Nephron (organoid): ENCODE data around the gene CSRP1.

Experiments used
- H3K27ac Mint-ChIP-seq, 3 experiments: 2 replicates each; pipeline ENCODE4 v1.8.0; 2020; ENCODE audit warnings: mixed read lengths in 3 of 3, mild to moderate bottlenecking in 2 of 3, moderate library complexity in 1 of 3
- H3K27me3 Mint-ChIP-seq: 2 replicates; pipeline ENCODE4 v1.8.0; 2021; ENCODE audit warnings: low read depth, mild to moderate bottlenecking, moderate library complexity, mixed read lengths
- H3K36me3 Mint-ChIP-seq: 2 replicates; pipeline ENCODE4 v1.8.0; 2020; ENCODE audit warnings: low read depth, mixed read lengths
- H3K4me1 Mint-ChIP-seq: 2 replicates; pipeline ENCODE4 v1.8.0; 2020; ENCODE audit warnings: mixed read lengths
- H3K4me3 Mint-ChIP-seq, 3 experiments: 2 replicates each; pipeline ENCODE4 v1.8.0; 2020; ENCODE audit warnings: mild to moderate bottlenecking in 3 of 3, mixed read lengths in 3 of 3, moderate library complexity in 2 of 3
- H3K9me3 Mint-ChIP-seq: 2 replicates; pipeline ENCODE4 v1.8.0; 2020; ENCODE audit warnings: mixed read lengths
- TF ChIP-seq, protein P1 (sequence below), 3 experiments: fragments of 200-600 bp; sonication (generic); IDR thresholded peaks; one replicate each; pipeline ENCODE4 v1.5.0; 2021; ENCODE audit warnings: antibody characterized with exemption in 3 of 3; ENCODE audit not compliant: unreplicated experiment in 3 of 3

CSRP1 gene

GRCh38 chr1:201538612-201539551 is 32.0 kb upstream of the CSRP1 start, which contains the start of gene NAV1:
TSS of gene NAV1 (plus strand) at chr1:201539127. CDS start at chr1:201622885, 83,758 bp downstream.
- H3K27me3 Mint-ChIP-seq = peaks cover 68% of the 10 kb centered on the region
- H3K36me3 Mint-ChIP-seq = no peaks in the 10 kb centered on the region
- H3K9me3 Mint-ChIP-seq = no peaks in the 10 kb centered on the region
- H3K27ac Mint-ChIP-seq = peak within 1 kb of the TSS; percentile 3 to 76 (median 57)
- TF ChIP-seq, protein P1, sequence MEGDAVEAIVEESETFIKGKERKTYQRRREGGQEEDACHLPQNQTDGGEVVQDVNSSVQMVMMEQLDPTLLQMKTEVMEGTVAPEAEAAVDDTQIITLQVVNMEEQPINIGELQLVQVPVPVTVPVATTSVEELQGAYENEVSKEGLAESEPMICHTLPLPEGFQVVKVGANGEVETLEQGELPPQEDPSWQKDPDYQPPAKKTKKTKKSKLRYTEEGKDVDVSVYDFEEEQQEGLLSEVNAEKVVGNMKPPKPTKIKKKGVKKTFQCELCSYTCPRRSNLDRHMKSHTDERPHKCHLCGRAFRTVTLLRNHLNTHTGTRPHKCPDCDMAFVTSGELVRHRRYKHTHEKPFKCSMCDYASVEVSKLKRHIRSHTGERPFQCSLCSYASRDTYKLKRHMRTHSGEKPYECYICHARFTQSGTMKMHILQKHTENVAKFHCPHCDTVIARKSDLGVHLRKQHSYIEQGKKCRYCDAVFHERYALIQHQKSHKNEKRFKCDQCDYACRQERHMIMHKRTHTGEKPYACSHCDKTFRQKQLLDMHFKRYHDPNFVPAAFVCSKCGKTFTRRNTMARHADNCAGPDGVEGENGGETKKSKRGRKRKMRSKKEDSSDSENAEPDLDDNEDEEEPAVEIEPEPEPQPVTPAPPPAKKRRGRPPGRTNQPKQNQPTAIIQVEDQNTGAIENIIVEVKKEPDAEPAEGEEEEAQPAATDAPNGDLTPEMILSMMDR (IDR thresholded peaks at IDR 0.05; ENCODE audit: unreplicated experiment in 3 of 3) = no peak
- H3K4me3 Mint-ChIP-seq = peak within 1 kb of the TSS; percentile 85 to 89 (median 88)
- peaks cover 79% of the 10 kb centered on the region for H3K4me1 Mint-ChIP-seq

DNA sequence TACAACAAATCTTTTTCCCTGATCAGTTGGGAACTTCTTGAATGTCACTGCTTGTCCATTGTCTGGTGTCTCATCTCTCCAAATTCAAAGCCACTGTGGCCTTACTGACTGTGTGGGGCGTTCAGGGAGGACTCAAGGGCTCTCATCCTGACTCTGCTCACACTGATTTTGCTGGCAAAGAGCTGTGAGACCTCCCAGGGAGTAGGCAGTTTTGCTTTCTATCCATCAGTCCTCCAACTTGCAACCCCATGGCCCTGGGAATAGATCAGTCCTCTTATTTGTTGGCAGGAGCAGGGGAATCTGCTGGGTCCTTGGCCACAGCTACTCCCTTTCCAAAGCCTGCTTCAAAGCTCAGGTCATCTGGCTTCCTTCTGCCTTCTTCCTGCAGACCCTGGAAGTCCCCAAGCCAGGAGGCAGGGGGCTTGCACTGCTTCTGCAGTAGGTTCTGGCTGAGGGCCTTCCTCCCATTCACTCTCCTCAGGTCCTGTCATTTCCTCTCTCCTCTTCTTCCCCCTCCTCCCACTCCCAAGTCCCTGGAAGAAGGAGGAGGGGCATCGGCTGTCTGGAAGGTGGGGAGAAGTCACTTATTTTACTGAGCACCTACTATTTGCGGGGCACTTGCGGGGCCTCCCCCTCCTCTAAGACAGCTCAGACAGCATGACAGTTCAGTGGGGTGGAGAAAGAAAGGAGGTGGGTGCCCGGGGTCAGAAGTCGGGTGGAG is 31.1 kb upstream of the CSRP1 start:
- Mint-ChIP-seq H3K4me1 (peaks cover 82% of the 10 kb centered on the region), H3K27ac (peak overlapping the region; percentile 3 to 55 (median 34)), H3K27me3 (peaks cover 65% of the 10 kb centered on the region), H3K9me3 (no peaks in the 10 kb centered on the region), H3K36me3 (no peaks in the 10 kb centered on the region), H3K4me3 (peak overlapping the region; percentile 85 to 88 (median 88))
- TF ChIP-seq, protein P1 (IDR thresholded peaks at IDR 0.05; ENCODE audit: unreplicated experiment in 3 of 3) = no peak

DNA sequence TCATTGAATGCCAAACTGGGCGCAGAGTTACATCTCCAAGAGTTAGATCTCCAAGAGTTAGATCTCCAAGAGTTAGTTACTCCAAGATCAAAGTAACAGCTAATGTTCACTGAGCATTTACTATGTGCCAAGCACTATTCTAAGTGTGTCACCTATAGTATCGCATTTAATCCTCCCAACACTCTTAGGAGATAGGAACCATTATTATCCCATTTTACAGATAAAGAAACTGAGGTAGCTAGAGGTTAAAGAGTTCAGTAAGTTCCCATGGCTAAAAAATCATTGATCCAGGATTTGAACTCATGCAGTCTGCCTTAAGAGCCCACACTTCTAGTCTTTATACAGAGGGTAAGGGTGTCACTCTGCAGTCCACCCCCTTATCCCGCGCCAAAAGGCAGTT is 30.5 kb upstream of the CSRP1 start:
- Mint-ChIP-seq H3K27ac (peak overlapping the region in 2 of 3 experiments; percentile 17 to 55), H3K27me3 (peaks cover 65% of the 10 kb centered on the region), H3K4me1 (peaks cover 82% of the 10 kb centered on the region), H3K36me3 (no peaks in the 10 kb centered on the region), H3K4me3 (peak overlapping the region in 2 of 3 experiments; percentile 41 to 88), H3K9me3 (no peaks in the 10 kb centered on the region)
- TF ChIP-seq, protein P1 (IDR thresholded peaks at IDR 0.05; ENCODE audit: unreplicated experiment in 3 of 3) = no peak

- peak overlapping the region in 2 of 3 experiments; percentile 49 to 72 for H3K4me3 Mint-ChIP-seq
- peak overlapping the region in 2 of 3 experiments; percentile 17 to 47 for H3K27ac Mint-ChIP-seq
- H3K4me1 Mint-ChIP-seq = peaks cover 82% of the 10 kb centered on the region
- peaks cover 62% of the 10 kb centered on the region for H3K27me3 Mint-ChIP-seq
- TF ChIP-seq, protein P1 (IDR thresholded peaks at IDR 0.05; ENCODE audit: unreplicated experiment in 3 of 3) = no peak
- H3K36me3 Mint-ChIP-seq = no peaks in the 10 kb centered on the region
- H3K9me3 Mint-ChIP-seq = no peaks in the 10 kb centered on the region
These were observed 30.1 kb upstream of the CSRP1 start for GRCh38 chr1:201537028-201537427.

- TF ChIP-seq, protein P1 (IDR thresholded peaks at IDR 0.05; ENCODE audit: unreplicated experiment in 3 of 3) = no peak
- peaks cover 57% of the 10 kb centered on the region for H3K27me3 Mint-ChIP-seq
- no peaks in the 10 kb centered on the region for H3K36me3 Mint-ChIP-seq
- peak overlapping the region in 2 of 3 experiments; percentile 17 to 47 for H3K27ac Mint-ChIP-seq
- peak overlapping the region in 2 of 3 experiments; percentile 49 to 72 for H3K4me3 Mint-ChIP-seq
- H3K4me1 Mint-ChIP-seq = peaks cover 82% of the 10 kb centered on the region
- no peaks in the 10 kb centered on the region for H3K9me3 Mint-ChIP-seq
These were observed 29.6 kb upstream of the CSRP1 start for GRCh38 chr1:201536558-201536957.
